ENCODE data around the gene RNF8. TPM values are rescaled to one million over a fixed set of nuclear protein-coding genes. Genes with fewer than 3 reads are reported as not detected.

RNF8 gene
- total RNA-seq, 1 experiment from 2014 or later, result 17.7 TPM

GRCh38 chr6:37426945-37427510 lies 73.2 kb downstream of the RNF8 start:
- Mint-ChIP-seq H3K9me3 (ENCODE audit: unreplicated experiment) (no peaks in the 10 kb centered on the region), H3K4me3 (ENCODE audit: unreplicated experiment) (no peak overlapping the region), H3K27me3 (ENCODE audit: insufficient read depth, unreplicated experiment) (no peaks in the 10 kb centered on the region), H3K27ac (ENCODE audit: unreplicated experiment) (no peak overlapping the region), H3K4me1 (ENCODE audit: low read depth, unreplicated experiment) (peaks cover 7% of the 10 kb centered on the region), H3K36me3 (ENCODE audit: insufficient read depth, unreplicated experiment) (peaks cover 7% of the 10 kb centered on the region)
- Histone ChIP-seq H3K4me3 (ENCODE audit: low read depth, low read length) (no peak overlapping the region), H3K4me1 (peaks cover 3% of the 10 kb centered on the region; the same call in 1 of the 2 replicates), H3K27me3 (replicated peaks; ENCODE audit: control insufficient read depth, insufficient read depth, low read length) (no peaks in the 10 kb centered on the region), H3K9me3 (no peaks in the 10 kb centered on the region; the same call in 1 of the 2 replicates), H3K36me3 (ENCODE audit: control insufficient read depth, insufficient read depth, low read length) (no peaks in the 10 kb centered on the region)
- no TSS peak for BruUV-seq (replicated peaks)
- intact Hi-C loops (cut with micrococcal nuclease; ENCODE audit: unreplicated experiment), result no loop called here
- TF ChIP-seq CTCF (IDR thresholded peaks at IDR 0.05; ENCODE audit: insufficient read depth in 1 of 2, low read depth in 1 of 2, low read length in 1 of 2, severe bottlenecking in 1 of 2, unreplicated experiment in 1 of 2), result no peak
- ChIA-PET POLR2A (interaction anchor here (0.5 kb wide), 1 partner anchor 17 kb away, joined by 3 read pairs; no protein-coding TSS in a partner anchor), CTCF (no interaction called here)
- no peak for DNase-seq

GRCh38 chr6:37429352-37429750 lies 75.6 kb downstream of the RNF8 start:
- H3K4me1 Mint-ChIP-seq (ENCODE audit: low read depth, unreplicated experiment), result peaks cover 14% of the 10 kb centered on the region

GRCh38 chr6:37432590-37432915 lies 78.8 kb downstream of the RNF8 start:
- peak overlapping the region; percentile 75 for H3K4me3 ChIP-seq (ENCODE audit: low read depth, low read length)
- ChIA-PET POLR2A (no interaction called here), CTCF (interaction anchor here (1.5 kb wide), 1 partner anchor 51 kb away, joined by 3 read pairs; no protein-coding TSS in a partner anchor)
- no peaks in the 10 kb centered on the region for H3K27me3 Mint-ChIP-seq (ENCODE audit: insufficient read depth, unreplicated experiment)
- BruUV-seq (replicated peaks), result TSS peak; percentile 97
- H3K36me3 ChIP-seq (ENCODE audit: control insufficient read depth, insufficient read depth, low read length), result peaks cover 3% of the 10 kb centered on the region; the same call in 1 of the 2 replicates
- TF ChIP-seq CTCF (IDR thresholded peaks at IDR 0.05; ENCODE audit: insufficient read depth in 1 of 2, low read depth in 1 of 2, low read length in 1 of 2, severe bottlenecking in 1 of 2, unreplicated experiment in 1 of 2), result no peak
- H3K4me3 Mint-ChIP-seq (ENCODE audit: unreplicated experiment), result peak overlapping the region; percentile 73
- H3K9me3 Mint-ChIP-seq (ENCODE audit: unreplicated experiment), result no peaks in the 10 kb centered on the region
- H3K27ac Mint-ChIP-seq (ENCODE audit: unreplicated experiment), result peak overlapping the region; percentile 46
- intact Hi-C loops (cut with micrococcal nuclease; ENCODE audit: unreplicated experiment), result loop anchor here (2.0 kb wide), 1 partner anchor 52 kb away; no protein-coding TSS in a partner anchor
- peaks cover 15% of the 10 kb centered on the region for H3K36me3 Mint-ChIP-seq (ENCODE audit: insufficient read depth, unreplicated experiment)
- peaks cover 4% of the 10 kb centered on the region; the same call in 1 of the 2 replicates for H3K4me1 ChIP-seq
- no peaks in the 10 kb centered on the region for H3K27me3 ChIP-seq (replicated peaks; ENCODE audit: control insufficient read depth, insufficient read depth, low read length)
- DNase-seq, result no peak
- no peaks in the 10 kb centered on the region; the same call in 1 of the 2 replicates for H3K9me3 ChIP-seq
- peaks cover 17% of the 10 kb centered on the region for H3K4me1 Mint-ChIP-seq (ENCODE audit: low read depth, unreplicated experiment)

More at GRCh38 chr6:37429352-37429750, 75.6 kb downstream of the RNF8 start:
- Mint-ChIP-seq H3K36me3 (ENCODE audit: insufficient read depth, unreplicated experiment) (peaks cover 15% of the 10 kb centered on the region), H3K4me3 (ENCODE audit: unreplicated experiment) (no peak overlapping the region), H3K27me3 (ENCODE audit: insufficient read depth, unreplicated experiment) (no peaks in the 10 kb centered on the region), H3K27ac (ENCODE audit: unreplicated experiment) (no peak overlapping the region), H3K9me3 (ENCODE audit: unreplicated experiment) (no peaks in the 10 kb centered on the region)
- ChIA-PET CTCF (no interaction called here), POLR2A (no interaction called here)
- no peak overlapping the region for H3K4me3 ChIP-seq (ENCODE audit: low read depth, low read length)
- H3K4me1 ChIP-seq, result peaks cover 4% of the 10 kb centered on the region; the same call in 1 of the 2 replicates
- BruUV-seq (replicated peaks), result no TSS peak
- no peaks in the 10 kb centered on the region for H3K27me3 ChIP-seq (replicated peaks; ENCODE audit: control insufficient read depth, insufficient read depth, low read length)
- no peaks in the 10 kb centered on the region; the same call in 1 of the 2 replicates for H3K9me3 ChIP-seq
- DNase-seq, result no peak
- intact Hi-C loops (cut with micrococcal nuclease; ENCODE audit: unreplicated experiment), result no loop called here
- TF ChIP-seq CTCF (IDR thresholded peaks at IDR 0.05; ENCODE audit: insufficient read depth in 1 of 2, low read depth in 1 of 2, low read length in 1 of 2, severe bottlenecking in 1 of 2, unreplicated experiment in 1 of 2), result no peak
- no peaks in the 10 kb centered on the region for H3K36me3 ChIP-seq (ENCODE audit: control insufficient read depth, insufficient read depth, low read length)

All from Caco-2 (cell line).